Glutamatergic neuron (in vitro differentiated cells): Measurements from ENCODE around the gene CKAP4. TPM values are rescaled to one million over a fixed set of nuclear protein-coding genes. Genes with fewer than 3 reads are reported as not detected.

Experiments used
- DNase-seq: peaks from one replicate; pipeline ENCODE4 v3.0.0; 2022
- H3K27ac Mint-ChIP-seq: one replicate; pipeline ENCODE4 v1.8.0; 2020; ENCODE audit warnings: mild to moderate bottlenecking, mixed read lengths, inconsistent platforms; ENCODE audit not compliant: unreplicated experiment
- H3K27me3 Mint-ChIP-seq: one replicate; pipeline ENCODE4 v1.8.0; 2020; ENCODE audit warnings: mild to moderate bottlenecking, moderate library complexity, mixed read lengths, inconsistent platforms; ENCODE audit not compliant: unreplicated experiment
- H3K36me3 Mint-ChIP-seq: one replicate; pipeline ENCODE4 v1.8.0; 2020; ENCODE audit warnings: mild to moderate bottlenecking, mixed read lengths, inconsistent platforms; ENCODE audit not compliant: unreplicated experiment
- H3K4me1 Mint-ChIP-seq: one replicate; pipeline ENCODE4 v1.8.0; 2020; ENCODE audit warnings: mild to moderate bottlenecking, low read depth, mixed read lengths, inconsistent platforms; ENCODE audit not compliant: unreplicated experiment
- H3K4me3 Mint-ChIP-seq: one replicate; pipeline ENCODE4 v1.8.0; 2020; ENCODE audit warnings: mild to moderate bottlenecking, mixed read lengths, inconsistent platforms; ENCODE audit not compliant: unreplicated experiment
- H3K9me3 Mint-ChIP-seq: one replicate; pipeline ENCODE4 v1.8.0; 2020; ENCODE audit warnings: mild to moderate bottlenecking, moderate library complexity, mixed read lengths, inconsistent platforms; ENCODE audit not compliant: unreplicated experiment
- total RNA-seq: library from RNA; stranded (reverse); fragmentation: NEBNext Ultra II Directional; extraction: Animal tissue kit (Norgen Biotek cat#: 25700); gene quantifications from one replicate; pipeline ENCODE4 v1.2.1, GENCODE V29; 2021; ENCODE audit not compliant: unreplicated experiment
- TF ChIP-seq, protein P1 (sequence below): fragments of 200-600 bp; sonication (generic); IDR thresholded peaks from one replicate; pipeline ENCODE4 v1.5.0; 2021; ENCODE audit not compliant: partially characterized antibody, unreplicated experiment

The CKAP4 gene
- total RNA-seq, 1 donor from 2014 or later = 87.0 TPM

DNA sequence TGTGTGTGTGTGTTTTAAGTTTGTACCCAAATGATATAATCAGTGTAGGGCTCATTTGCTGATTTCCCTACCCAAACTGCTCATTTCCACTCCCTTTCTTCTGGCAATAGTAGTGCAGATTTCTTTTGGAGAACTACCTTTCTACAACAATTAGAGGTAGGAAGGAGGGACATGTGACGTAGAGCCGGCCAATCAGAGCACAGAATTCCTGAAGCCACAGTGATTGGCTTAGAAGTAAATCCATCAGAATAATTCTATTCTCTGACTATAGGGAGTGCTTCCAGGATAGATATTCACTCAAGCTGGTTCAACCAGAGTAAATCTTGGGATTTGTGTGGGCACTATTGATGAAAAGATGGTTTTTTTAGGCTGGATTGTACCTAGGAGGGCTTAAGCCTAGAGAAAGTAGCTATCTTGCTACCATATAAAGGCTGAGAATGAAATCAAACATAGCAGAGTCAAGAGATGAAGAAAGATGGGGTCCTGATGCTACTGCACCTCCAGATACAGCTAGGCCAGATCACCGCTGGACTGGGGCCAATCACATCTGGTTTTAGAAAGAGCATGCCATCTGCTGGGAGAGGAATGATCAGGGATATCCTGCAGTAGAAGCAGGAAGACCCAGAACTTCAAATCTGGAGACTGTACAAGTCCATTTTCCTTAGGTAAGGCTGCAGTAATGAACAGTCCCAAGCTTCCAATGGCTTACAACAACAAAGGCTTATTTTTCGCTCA, 55.0 kb downstream of the CKAP4 start:
- Mint-ChIP-seq H3K4me3 (no peak overlapping the region), H3K9me3 (peaks cover 4% of the 10 kb centered on the region), H3K27ac (no peak overlapping the region), H3K27me3 (peaks cover 4% of the 10 kb centered on the region), H3K36me3 (no peaks in the 10 kb centered on the region), H3K4me1 (peaks cover 18% of the 10 kb centered on the region)
- no peak for DNase-seq
- TF ChIP-seq, protein P1, sequence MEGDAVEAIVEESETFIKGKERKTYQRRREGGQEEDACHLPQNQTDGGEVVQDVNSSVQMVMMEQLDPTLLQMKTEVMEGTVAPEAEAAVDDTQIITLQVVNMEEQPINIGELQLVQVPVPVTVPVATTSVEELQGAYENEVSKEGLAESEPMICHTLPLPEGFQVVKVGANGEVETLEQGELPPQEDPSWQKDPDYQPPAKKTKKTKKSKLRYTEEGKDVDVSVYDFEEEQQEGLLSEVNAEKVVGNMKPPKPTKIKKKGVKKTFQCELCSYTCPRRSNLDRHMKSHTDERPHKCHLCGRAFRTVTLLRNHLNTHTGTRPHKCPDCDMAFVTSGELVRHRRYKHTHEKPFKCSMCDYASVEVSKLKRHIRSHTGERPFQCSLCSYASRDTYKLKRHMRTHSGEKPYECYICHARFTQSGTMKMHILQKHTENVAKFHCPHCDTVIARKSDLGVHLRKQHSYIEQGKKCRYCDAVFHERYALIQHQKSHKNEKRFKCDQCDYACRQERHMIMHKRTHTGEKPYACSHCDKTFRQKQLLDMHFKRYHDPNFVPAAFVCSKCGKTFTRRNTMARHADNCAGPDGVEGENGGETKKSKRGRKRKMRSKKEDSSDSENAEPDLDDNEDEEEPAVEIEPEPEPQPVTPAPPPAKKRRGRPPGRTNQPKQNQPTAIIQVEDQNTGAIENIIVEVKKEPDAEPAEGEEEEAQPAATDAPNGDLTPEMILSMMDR = no peak

DNA sequence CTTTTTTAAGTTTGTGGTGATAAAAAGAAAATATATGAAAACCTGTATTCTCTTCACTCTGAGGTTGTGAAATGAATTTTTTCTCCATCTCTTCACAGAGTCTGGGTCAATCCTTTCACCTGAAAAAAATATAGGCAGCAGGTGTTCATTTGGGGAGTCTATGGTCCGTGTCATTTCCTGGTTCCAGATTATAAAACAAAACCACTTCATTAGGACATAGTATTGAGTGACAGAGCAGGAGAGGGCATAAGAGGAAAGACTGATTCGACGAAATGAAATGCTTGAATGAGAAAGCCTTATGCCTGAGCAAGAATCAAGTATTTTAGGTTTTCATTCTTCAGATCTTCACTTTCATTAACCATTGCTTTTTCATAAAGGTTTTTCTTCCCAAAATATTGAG, 57.2 kb downstream of the CKAP4 start:
- no peak for DNase-seq
- TF ChIP-seq, protein P1 = no peak
- no peak overlapping the region for H3K4me3 Mint-ChIP-seq
- peaks cover 31% of the 10 kb centered on the region for H3K4me1 Mint-ChIP-seq
- no peaks in the 10 kb centered on the region for H3K36me3 Mint-ChIP-seq
- H3K9me3 Mint-ChIP-seq = peaks cover 4% of the 10 kb centered on the region
- peaks cover 4% of the 10 kb centered on the region for H3K27me3 Mint-ChIP-seq
- H3K27ac Mint-ChIP-seq = no peak overlapping the region

DNA sequence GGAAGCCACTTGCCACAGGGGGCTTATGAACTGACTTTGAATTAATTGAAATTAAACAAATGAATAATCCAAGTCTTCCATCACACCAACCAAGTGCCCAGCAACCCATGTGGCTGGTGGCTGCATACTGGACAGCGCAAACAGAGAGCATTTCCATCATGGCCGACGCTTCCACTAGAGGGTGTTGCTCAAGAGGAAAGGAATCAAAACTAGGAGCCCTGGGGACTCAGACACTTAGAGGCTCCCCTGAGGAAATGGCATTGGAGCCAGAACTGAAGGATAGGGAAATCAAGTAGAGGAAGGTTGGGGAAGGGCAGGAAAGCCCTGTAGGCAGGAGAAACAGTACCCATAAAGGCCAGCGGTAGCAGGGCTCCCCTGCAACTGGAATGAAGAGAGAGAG, 58.5 kb downstream of the CKAP4 start:
- Mint-ChIP-seq H3K4me1 (peaks cover 29% of the 10 kb centered on the region), H3K4me3 (no peak overlapping the region), H3K27ac (no peak overlapping the region), H3K9me3 (peaks cover 1% of the 10 kb centered on the region), H3K27me3 (peaks cover 4% of the 10 kb centered on the region), H3K36me3 (no peaks in the 10 kb centered on the region)
- TF ChIP-seq, protein P1 = no peak
- no peak for DNase-seq

DNA sequence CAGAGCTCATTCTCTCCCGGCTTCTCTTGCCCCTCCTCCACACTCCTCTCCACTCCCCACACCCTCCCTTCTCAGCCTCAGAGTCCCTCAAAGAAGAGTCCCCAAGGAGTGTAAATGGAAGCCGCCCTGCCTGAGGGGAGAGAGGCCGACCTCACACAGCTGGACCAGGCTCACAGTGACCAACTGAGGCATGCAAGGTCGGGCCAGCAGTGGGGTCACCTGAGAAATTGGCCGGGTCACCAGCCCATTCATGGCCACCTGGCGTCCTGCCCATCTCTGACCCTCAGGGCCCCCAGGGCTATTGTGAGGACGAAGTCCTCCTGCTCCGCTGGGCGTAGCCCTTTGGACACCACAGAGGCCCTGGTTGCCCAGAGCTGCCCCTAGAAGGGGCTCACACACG, 59.6 kb downstream of the CKAP4 start:
- peak; percentile 36 for DNase-seq
- peaks cover 4% of the 10 kb centered on the region for H3K27me3 Mint-ChIP-seq
- H3K4me3 Mint-ChIP-seq = peak overlapping the region; percentile 42
- TF ChIP-seq, protein P1 = no peak
- no peak overlapping the region for H3K27ac Mint-ChIP-seq
- H3K36me3 Mint-ChIP-seq = no peaks in the 10 kb centered on the region
- peaks cover 33% of the 10 kb centered on the region for H3K4me1 Mint-ChIP-seq
- H3K9me3 Mint-ChIP-seq = peaks cover 1% of the 10 kb centered on the region

Other genes with a start within 250 kb of the CKAP4 start
- 18.8 TPM for gene NUAK1, start 109.1 kb downstream of the CKAP4 start, total RNA-seq
- 17.1 TPM for gene TCP11L2, start 54.7 kb upstream of the CKAP4 start, total RNA-seq
- 12.1 TPM for gene POLR3B, start 109.7 kb upstream of the CKAP4 start, total RNA-seq